IMR-90 (cell line): ENCODE measurements around the gene TBC1D17.

Source experiments
- CTCF ChIP-seq: conservative IDR thresholded peaks from 2 replicates; pipeline ENCODE4 v1.5.1; 2012; ENCODE audit warnings: mild to moderate bottlenecking, low read depth, low read length, improper control_type of control experiment
- MAFK ChIP-seq: IDR thresholded peaks from 2 replicates; pipeline ENCODE4 v1.6.1; 2012; ENCODE audit warnings: low read depth, low read length, improper control_type of control experiment
- MAZ ChIP-seq: IDR thresholded peaks from 2 replicates; pipeline ENCODE4 v1.6.1; 2012; ENCODE audit warnings: low read depth, mild to moderate bottlenecking, low read length, improper control_type of control experiment, moderate library complexity, borderline replicate concordance
- POLR2A ChIP-seq: IDR thresholded peaks from 2 replicates; pipeline ENCODE4 v1.6.1; 2012; ENCODE audit warnings: mild to moderate bottlenecking, low read depth, low read length

GRCh38 chr19:49861541-49862378 lies 15.7 kb upstream of the TBC1D17 start:
- TF ChIP-seq CTCF (no peak), POLR2A (no peak), MAFK (no peak), MAZ (no peak)
